HEK293T (cell line): Measurements from ENCODE around the gene TFF1.

Source experiments
- BHLHE40 ChIP-seq: fragments of 450-650 bp; IDR thresholded peaks from 2 replicates; pipeline ENCODE4 v1.6.1; 2016; ENCODE audit warnings: mild to moderate bottlenecking, moderate library complexity, borderline replicate concordance
- FOXA1 ChIP-seq: fragments of 450-650 bp; IDR thresholded peaks from 2 replicates; pipeline ENCODE4 v1.6.1; 2016; ENCODE audit warnings: mild to moderate bottlenecking
- FOXK2 ChIP-seq: fragments of 450-650 bp; IDR thresholded peaks from 2 replicates; pipeline ENCODE4 v1.6.1; 2016; ENCODE audit warnings: mild to moderate bottlenecking
- HDGF ChIP-seq: fragments of 450-650 bp; IDR thresholded peaks from 2 replicates; pipeline ENCODE4 v1.6.1; 2017; ENCODE audit warnings: antibody characterized with exemption, borderline replicate concordance
- L3MBTL2 ChIP-seq: fragments of 450-650 bp; conservative IDR thresholded peaks from 2 replicates; pipeline ENCODE4 v1.6.1; 2016; ENCODE audit warnings: mild to moderate bottlenecking
- LEF1 ChIP-seq: fragments of 450-650 bp; IDR thresholded peaks from 2 replicates; pipeline ENCODE4 v1.6.1; 2017; ENCODE audit warnings: mild to moderate bottlenecking, borderline replicate concordance
- SP1 ChIP-seq: fragments of 450-650 bp; IDR thresholded peaks from 2 replicates; pipeline ENCODE4 v1.6.1; 2017
- TARDBP ChIP-seq: fragments of 450-650 bp; IDR thresholded peaks from 2 replicates; pipeline ENCODE4 v1.6.1; 2016

GRCh38 chr21:42316891-42317290 is 49.4 kb downstream of the TFF1 start:
- TF ChIP-seq TARDBP, result no peak
- no peak for TF ChIP-seq BHLHE40
- TF ChIP-seq SP1, result no peak
- TF ChIP-seq HDGF, result no peak
- no peak for TF ChIP-seq LEF1
- TF ChIP-seq FOXA1, result no peak
- no peak for TF ChIP-seq L3MBTL2
- no peak for TF ChIP-seq FOXK2
